C4-2B (cell line): ENCODE results near the gene REC114.

Experiments
- H3K27ac ChIP-seq: fragments of 450-650 bp; 2 replicates; pipeline ENCODE4 v1.5.1; 2017
- CTCF ChIP-seq: fragments of 450-650 bp; conservative IDR thresholded peaks from 2 replicates; pipeline ENCODE4 v1.5.1; 2017; ENCODE audit warnings: mild to moderate bottlenecking
- ZFX ChIP-seq: fragments of 450-650 bp; IDR thresholded peaks from 2 replicates; pipeline ENCODE4 v1.6.1; 2017

REC114 gene

GRCh38 chr15:73558529-73558928 lies 115.6 kb downstream of the REC114 start:
- H3K27ac ChIP-seq, result no peak overlapping the region
- TF ChIP-seq CTCF (no peak), ZFX (no peak)

- TF ChIP-seq ZFX, result no peak
- peak; percentile 67 for TF ChIP-seq CTCF
- H3K27ac ChIP-seq, result no peak overlapping the region
Observed at GRCh38 chr15:73560501-73561117, 117.6 kb downstream of the REC114 start.

GRCh38 chr15:73564255-73564654 lies 121.3 kb downstream of the REC114 start:
- TF ChIP-seq ZFX, result no peak
- no peak for TF ChIP-seq CTCF
- H3K27ac ChIP-seq, result no peak overlapping the region

- H3K27ac ChIP-seq, result no peak overlapping the region
- TF ChIP-seq ZFX (no peak), CTCF (no peak)
Observed at GRCh38 chr15:73567020-73567419, 124.1 kb downstream of the REC114 start.

- H3K27ac ChIP-seq, result no peak overlapping the region
- no peak for TF ChIP-seq CTCF
- TF ChIP-seq ZFX, result no peak
Observed at GRCh38 chr15:73568564-73569280, 125.8 kb downstream of the REC114 start.

- no peak for TF ChIP-seq ZFX
- no peak for TF ChIP-seq CTCF
- H3K27ac ChIP-seq, result no peak overlapping the region
Observed at GRCh38 chr15:73569361-73569760, 126.4 kb downstream of the REC114 start.

GRCh38 chr15:73570355-73571032 lies 127.5 kb downstream of the REC114 start:
- no peak for TF ChIP-seq CTCF
- TF ChIP-seq ZFX, result no peak
- H3K27ac ChIP-seq, result no peak overlapping the region
